Measurements from ENCODE around the gene NQO2.
A peak's percentile ranks its signal among the peaks of the same experiment; 100 is the strongest.
"Not testable (repeated sequence)": the region's sequence is repeated elsewhere in the genome, so short reads cannot be mapped to it uniquely, and the experiment has no call there.

The NQO2 gene

DNA sequence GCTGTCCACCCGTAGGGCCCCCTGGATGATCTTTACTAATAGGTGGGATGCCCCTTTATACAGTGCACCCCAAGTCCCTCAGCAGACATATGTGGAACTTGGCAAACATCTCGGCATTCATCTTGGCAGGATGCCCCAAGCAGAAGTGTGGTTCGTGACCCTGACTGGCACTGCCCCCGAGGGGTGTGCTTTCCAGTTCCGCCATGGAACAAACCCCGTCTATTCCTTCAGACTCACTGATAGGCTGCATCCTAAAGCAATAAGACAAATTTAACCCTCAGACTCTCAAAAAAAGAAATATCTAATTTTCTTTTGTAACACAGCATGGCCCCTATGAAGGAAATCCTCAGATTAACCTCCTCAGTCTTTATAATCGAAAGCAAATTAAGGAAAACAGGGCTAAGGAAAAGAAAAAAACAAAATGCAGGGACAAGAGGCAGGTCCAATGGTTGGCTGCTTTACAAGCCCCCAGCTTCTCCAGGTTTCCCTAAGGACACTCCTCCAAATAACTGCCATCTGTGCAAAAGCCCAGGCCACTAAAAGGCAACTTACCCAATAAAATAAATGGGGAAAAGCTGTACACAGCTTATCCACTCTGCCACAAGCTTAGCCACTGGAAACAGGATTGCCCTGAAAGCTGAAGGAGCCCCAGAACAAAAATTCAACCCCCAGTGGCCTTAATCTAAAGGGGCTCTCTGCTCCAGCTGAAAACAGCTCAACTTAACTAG, 38.1 kb downstream of the NQO2 start:
- no peak for DNase-seq (ENCODE audit: low read depth, low spot score)

DNA sequence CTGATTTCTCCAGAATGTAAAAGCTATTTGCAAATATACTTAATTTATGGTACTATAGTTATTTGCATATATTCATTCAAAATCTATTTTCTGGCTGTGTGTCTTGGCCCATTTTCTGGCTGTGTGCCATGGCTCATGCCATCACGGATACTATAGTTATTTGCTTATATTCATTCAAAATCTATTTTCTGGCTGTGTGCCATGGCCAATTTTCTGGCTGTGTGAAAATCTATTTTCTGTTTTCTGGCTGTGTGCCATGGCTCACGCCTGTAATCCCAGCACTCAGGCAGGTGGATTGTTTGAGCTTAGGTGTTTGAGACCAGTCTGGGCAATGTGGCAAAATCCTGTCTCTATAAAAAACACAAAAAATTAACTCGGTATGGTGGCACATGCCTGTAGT, 39.7 kb downstream of the NQO2 start:
- no peak for DNase-seq (ENCODE audit: low read depth, low spot score)

DNA sequence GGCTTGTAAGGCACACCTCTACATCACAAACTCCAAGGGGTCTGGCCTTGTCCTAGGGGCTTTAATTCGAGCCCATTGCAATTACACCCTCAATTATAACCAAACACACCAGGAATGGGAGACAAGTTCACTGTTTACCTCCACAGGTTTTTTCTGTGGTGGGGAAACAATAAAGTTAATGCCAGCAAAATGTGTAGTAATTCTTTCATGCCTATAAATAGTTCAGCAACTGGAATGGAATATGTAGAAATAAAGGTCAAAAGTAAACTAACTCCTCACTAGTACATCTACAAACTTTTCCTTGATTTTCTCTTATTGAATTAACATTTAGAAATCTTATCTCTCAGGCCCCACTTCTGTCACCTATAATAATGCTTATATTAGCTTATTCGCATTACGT, 41.5 kb downstream of the NQO2 start:
- DNase-seq (ENCODE audit: low read depth, low spot score) = no peak

DNA sequence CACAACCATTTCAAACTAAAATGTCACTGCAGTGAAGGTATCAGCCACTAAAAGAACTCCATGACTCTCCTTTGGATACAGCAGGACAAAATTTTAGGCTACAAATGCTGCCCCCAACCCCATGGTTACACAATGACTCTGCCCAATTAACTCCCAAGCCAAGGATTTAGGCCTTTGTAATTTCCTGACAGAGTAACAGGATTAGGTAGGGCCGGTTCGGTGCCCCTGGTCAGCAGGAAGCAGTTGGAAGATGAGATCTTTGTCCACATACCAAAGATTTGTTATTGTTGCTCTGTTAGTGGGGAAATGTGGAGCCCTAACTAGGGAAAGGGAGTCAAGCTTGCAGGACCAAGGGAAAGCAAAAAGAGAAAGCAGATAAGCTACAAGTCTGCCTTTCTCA, 41.9 kb downstream of the NQO2 start:
- DNase-seq (ENCODE audit: low read depth, low spot score) = no peak

DNA sequence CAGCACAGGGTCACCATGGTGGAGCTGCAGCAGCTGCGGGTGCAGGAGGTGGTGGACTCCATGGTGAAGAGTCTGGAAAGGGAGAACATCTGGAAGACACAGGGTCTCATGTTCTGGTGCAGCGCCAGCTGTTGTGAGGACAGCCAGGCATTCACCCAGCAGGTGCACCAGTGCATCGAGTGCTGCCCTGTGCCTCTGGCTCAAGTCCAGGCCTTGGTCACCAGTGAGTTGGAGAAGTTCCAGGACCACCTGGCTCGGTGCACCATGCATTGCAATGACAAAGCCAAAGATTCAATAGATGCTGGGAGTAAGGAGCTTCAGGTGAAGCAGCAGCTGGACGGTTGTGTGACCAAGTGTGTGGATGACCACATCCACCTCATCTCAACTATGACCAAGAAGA, 45.7 kb downstream of the NQO2 start:
- DNase-seq (ENCODE audit: low read depth, low spot score) = no peak

DNA sequence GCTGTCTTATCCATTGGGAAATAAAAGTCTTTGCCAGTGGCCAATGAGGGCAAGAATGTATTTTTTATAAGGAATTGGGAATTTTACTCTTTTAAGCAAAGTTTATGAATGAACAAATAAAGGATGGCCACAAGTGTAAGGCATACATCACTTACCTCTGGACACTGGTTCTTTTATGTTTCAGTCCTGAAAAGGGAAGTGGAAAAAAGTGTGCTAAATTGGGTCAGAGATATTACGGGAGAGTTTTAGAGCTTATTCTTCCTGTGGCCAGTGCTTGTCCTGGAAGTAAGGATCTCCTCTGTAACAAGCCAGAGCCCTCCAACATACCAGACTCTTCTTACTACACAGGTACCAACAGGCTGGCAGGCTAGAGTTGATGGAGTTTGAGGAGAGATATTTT, 46.1 kb downstream of the NQO2 start:
- no peak for DNase-seq (ENCODE audit: low read depth, low spot score)

DNA sequence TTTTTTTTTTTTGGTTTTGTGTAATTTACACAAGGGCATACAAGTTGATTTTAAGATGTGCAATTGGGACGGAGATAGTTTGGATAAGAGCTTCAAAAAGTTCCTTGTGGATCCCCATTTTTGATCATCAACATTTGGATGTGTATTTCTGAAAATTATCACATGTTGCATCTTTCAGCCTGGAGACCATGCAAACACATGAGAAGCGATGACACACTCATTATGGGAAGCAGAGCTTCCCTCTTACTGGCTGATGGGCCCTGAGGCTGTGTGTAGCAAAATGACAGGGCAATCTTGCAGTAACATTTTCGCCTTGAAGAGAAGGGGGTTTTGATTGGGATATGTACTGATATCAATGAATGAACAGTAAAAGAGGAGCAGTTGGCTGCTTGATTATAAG, 46.6 kb downstream of the NQO2 start:
- no peak for DNase-seq (ENCODE audit: low read depth, low spot score)

DNA sequence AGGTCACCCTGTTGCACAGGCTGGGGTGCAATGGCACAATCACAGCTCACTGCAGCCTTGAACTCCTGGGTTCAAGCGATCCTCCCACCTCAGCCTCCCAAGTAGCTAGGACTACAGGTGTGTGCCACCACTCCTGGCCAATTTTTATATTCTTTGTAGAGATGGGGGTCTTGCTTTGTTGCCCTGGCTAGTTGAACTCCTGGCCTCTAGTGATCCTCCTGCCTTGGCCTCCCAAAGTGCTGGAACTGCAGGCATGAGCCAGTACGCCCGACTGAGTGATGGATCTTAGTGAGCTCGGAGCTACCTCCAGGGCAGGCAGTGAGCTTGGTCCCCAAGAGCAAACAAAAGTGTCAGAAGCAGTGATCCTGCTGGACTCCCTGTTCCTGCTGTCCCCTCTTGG, 48.3 kb downstream of the NQO2 start:
- DNase-seq (ENCODE audit: low read depth, low spot score) = not testable (repeated sequence)

DNA sequence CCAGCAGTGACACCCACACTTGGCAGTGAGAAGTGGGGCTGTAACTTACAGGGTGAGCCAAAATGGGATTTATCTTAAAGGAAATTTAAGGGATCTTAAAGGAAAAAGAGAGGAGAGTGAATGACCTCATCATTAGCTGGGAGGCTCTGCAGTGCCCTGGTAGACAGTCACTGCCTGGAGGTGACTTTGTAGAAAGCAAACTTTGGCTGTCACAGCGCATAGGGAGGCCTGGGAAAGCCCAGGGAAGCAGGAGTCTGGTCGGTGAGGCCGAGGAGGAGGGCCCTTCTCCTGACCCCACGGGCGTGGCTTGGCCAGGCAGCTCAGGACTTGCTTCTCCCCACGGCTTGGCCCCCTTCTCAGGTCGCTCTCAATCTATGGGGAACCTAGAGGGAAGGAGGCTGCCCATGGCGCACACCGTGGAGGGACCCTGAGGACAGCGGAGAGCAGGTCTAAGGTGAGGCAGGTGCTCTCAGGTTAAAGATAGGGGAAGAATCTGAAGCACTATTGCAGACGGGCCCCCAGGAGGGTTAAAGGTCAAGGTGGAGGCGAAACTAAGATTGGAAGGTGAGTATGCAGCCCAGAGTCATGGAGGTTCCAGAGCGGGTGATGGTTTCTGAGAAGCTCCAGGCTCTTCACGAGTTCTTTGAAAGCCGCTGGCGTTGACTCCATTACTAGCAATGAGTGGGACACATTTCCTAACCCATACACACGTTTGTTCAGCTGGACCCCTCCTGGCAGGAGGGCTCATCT, 53.0 kb downstream of the NQO2 start:
- no peak for DNase-seq (ENCODE audit: low read depth, low spot score)

DNA sequence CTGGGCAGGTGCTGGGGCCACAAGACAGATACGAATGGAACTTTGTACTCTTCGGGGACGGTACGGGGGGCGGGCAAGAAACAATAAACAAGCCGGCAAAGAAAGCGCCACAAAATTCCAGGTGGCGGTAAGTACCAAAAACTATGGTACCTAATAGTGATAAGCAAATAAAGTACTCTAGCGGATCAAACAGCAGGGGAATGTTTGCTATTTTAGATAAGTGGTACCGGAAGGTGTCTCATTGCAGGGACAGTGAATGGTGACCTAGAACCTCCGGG, 53.5 kb downstream of the NQO2 start:
- DNase-seq (ENCODE audit: low read depth, low spot score) = no peak

DNA sequence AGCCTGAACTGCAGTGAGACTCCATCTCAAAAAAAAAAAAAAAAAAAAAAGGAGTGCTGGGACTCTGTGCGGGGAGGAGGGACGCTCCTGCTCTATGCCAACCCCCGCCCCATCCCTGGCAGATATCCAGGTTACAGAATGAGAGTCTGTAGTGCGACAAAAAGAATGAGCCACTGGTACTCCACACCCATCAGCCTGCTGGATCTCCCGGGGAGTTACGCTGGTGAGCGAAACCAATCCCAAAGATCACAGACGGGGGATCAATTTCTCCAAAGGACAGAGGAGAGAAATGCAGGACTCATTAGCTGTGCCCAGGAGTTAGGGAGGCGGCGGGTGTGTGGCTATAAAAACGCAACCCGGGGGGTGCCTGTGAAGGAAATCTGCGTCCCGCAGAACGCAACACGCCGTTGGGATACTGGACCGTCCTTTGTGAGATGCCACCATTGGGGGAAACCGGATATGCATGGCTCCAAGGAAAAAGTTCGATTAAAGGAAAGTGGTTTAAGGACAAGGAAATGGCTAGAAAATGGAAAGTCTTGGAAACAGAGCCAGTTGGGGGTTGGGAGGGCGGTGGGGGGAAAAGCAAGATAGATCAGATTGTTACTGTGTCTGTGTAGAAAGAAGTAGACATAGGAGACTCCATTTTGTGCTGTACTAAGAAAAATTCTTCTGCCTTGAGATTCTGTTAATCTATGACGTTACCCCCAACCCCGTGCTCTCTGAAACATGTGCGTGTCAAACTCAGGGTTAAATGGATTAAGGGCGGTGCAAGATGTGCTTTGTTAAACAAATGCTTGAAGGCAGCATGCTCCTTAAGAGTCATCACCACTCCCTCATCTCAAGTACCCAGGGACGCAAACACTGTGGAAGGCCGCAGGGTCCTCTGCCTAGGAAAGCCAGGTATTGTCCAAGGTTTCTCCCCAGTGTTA, 54.8 kb downstream of the NQO2 start:
- peak; percentile 44 for DNase-seq (ENCODE audit: low read depth, low spot score)

DNA sequence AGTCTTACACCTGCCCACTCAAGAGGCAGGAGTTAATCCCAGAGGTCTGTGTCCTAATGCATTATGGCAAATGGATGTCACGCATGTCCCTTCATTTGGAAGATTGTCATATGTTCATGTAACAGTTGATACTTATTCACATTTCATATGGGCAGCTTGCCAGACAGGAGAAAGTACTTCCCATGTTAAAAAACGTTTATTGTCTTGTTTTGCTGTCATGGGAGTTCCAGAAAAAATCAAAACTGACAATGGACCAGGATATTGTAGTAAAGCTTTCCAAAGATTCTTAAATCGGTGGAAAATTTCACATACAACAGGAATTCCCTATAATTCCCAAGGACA, 55.4 kb downstream of the NQO2 start:
- not testable (repeated sequence) for DNase-seq (ENCODE audit: low read depth, low spot score)

DNA sequence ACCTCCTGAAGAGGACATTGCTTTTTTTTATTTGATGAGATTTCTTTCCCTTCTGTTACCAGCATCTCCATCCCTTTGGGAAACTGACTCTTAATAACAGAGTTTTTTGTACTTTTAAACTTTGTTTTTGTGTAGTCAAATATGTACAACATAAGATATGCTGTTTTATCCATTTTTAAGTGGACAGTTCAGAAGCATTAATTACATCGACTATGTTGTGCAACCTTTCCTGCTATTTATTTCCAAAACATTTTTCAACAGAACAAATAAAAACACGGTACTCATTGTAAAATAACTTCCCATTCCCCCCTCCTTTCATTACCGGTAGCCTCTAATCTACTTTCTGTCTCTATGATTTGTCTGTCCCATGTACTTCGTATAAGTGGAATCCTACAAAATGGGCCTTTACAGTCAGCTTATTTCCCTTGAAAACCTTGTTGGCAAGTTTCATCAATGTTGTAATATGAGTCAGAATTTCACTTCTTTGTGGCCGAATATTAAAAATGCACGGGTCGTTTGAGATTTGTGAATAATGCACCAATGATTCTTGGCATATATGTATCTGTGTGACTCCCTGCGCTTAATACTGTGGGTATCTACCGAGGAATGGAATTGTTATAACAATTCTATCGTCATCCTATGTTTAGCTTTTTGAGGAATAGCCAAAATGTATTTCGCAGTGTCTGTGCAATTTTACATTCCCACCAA, 57.5 kb downstream of the NQO2 start:
- no peak for DNase-seq (ENCODE audit: low read depth, low spot score)

DNA sequence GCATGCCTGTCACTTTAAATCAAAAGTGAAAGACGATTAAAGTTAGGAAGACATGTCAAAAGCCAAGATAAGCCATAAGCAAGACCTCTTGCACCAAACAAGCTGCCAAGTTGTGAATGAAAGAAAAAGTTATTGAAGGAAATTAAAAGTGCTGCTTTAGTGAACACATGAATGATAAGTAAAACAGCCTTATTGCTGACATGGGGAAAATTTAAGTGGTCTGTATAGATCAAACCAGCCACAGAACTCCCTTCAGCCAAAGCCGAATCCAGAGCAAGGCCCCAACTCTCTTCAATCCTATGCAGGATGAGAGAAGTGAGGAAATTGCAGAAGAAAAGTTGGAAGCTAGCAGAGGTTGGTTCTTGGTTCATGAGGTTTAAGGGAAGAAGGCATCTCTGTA, 59.3 kb downstream of the NQO2 start:
- no peak for DNase-seq (ENCODE audit: low read depth, low spot score)

DNA sequence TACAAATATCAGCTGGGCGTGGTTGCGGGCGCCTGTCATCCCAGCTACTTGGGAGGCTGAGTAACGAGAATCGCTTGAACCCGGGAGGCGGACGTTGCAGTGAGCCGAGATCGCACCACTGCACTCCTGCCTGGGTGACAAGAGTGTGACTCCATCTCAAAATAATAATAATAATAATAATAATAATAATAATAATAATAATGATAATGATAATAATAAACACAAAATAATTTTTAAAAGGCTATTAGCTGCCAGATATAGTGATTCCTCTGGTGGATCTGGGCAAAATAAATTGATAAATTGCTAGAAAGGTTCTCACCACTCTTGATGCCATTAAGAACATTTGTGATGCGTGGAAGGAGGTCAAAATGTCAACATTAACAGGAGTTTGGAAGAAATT, 60.4 kb downstream of the NQO2 start:
- DNase-seq (ENCODE audit: low read depth, low spot score) = not testable (repeated sequence)

DNA sequence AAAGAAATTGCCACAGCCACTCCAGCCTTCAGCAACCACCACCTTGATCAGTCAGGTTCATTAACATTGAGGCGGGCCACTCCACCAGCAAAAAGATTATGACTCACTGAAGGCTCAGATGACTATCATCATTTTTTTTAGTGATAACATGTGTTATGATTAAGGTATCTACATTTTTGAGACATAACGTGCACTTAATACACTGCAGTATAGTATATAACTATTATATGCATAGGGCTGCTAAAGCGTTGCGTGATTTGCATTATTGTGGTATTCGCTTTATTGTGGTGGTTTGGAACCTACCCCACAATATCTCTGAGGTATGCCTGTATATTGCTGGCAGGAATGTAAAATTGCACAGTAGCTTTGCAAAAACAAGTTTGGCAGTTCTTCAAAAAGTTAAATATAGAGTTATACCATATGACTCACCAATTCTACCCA, 61.8 kb downstream of the NQO2 start:
- peak; percentile 49 for DNase-seq (ENCODE audit: low read depth, low spot score)

DNA sequence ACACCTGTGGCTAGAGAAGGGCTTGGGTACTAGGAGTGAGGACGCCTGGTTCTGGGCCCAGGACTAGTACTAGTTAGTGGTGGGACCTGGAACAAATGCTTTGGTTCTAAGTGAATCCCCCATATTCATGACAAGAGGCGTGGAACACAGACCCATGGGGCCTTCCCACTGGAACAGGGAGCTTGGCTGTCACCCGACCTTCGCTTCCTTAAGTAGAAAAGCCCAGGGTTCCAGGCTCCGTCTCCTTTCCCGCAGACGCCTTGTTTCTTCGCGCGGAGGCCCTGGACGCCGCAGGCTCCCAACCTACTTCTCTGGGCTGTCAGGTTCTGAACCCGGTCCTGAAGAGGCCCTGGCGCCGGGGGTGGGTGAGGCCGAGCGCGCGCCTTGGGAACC, 63.6 kb downstream of the NQO2 start:
- DNase-seq (ENCODE audit: low read depth, low spot score) = not testable (repeated sequence)

DNA sequence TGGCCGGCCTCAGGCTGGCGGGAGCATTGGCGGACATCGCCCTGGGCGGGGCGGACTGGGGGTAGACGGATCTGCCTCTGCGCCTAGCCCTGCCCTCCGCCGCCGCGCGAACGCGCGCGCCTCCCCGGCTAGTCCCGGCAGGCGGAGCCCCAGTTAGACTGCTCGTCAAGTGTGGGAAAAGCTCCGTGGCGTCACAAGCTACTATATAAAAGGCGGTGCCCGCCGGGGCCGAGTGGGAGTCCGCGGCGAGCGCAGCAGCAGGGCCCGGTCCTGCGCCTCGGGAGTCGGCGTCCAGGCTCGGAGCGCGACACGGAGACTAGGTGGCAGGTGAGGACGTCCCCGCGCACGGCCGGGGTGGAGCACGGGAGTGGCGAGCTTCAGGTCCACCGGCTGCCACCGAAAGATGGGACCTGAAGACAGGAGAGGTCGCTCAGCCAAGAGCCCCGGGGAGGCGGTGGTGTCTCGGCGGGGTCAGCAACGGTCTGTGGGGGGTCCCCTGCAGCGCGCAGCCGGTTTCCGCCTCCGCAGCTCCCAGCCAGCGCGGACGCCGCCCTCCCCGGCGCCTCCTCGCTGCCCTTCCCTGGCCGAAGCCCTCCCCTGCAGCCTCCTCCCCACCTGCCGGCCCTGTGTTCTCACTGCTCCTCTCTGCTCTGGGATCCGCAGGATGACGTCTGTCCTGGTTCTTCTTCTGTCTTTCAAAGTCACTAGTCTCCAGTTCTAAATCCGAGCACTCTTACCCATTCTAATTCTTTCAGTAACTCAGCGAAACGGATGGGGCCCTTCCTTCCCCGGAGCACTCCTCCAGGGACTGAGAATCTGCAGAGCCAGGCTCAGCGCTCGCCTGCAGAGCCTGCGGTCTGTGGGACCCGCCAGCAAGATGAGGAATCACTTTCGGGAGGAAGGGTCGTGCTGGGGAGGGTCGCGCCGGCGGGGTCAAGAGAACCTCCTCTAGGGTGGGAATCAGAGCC, 64.3 kb downstream of the NQO2 start:
- peak; percentile 95 for DNase-seq (ENCODE audit: low read depth, low spot score)

DNA sequence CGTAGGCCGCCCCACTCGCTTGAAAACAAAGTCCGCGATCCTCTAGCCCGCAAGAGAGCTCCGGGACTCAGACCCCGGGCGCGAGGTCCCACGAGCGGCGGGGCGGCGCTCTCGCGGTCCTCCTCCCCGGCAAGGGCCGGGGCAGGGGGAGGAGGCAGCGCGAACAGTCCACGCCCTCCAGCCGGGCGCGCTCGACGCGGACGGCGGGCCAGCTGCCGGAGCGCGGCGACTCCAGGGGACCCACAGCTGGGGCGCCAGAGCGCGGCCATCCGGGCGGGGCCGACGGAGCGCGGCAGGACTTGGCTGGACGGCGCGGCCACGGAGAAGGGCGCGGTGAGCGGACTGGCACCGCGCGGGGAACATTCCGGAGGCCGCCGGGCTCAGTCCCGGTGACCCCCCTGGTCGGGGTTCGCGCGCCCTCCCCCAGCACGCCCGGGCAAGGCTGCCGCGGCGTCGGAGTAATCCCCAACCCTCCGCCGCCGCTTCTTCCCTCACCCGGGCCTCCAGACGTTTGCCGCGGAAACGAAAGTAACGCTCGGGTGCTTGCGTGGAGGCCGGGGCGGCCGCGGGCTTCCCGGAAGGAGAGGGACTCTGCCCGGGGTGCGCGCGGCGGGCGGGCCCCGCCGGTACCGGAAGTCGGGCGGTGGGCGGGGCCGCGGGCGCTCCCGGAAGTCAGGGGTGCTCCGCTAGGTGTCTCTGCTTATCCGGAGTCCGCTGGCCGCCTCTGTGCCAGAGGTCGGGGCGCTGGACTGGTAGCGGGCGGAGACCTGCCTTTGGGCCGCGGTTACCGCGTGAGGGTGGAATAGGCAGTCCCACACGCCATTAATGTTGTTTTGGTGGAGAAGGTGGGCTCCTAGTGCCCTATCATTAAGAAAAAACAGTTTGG, 68.9 kb downstream of the NQO2 start, which contains the start of gene RIPK1:
TSS of gene RIPK1 (plus strand) at position 166 of the 886 bp plus-strand sequence. CDS start 8,330 bp downstream, outside the sequence.
- DNase-seq (ENCODE audit: low read depth, low spot score) = peak; percentile 96
